HS-27A (cell line): ENCODE data around the gene ZNF443.
"Not testable (repeated sequence)": the region's sequence is repeated elsewhere in the genome, so short reads cannot be mapped to it uniquely, and the experiment has no call there.

Experiments used
- DNase-seq: peaks from one replicate; pipeline ENCODE4 v3.0.0-alpha.2; 2012; ENCODE audit warnings: low read depth, missing footprints

ZNF443 gene

GRCh38 chr19:12440541-12441316 is at the start of gene ZNF443:
TSS of gene ZNF443 (minus strand) at chr19:12441021. CDS start at chr19:12440914, 107 bp downstream.
- peak; percentile 94 for DNase-seq

- DNase-seq = not testable (repeated sequence)
Measured at GRCh38 chr19:12486265-12486783, 45.5 kb upstream of the ZNF443 start.

- DNase-seq = no peak
Measured at GRCh38 chr19:12485571-12485970, 44.8 kb upstream of the ZNF443 start.

GRCh38 chr19:12485052-12485416 is 44.2 kb upstream of the ZNF443 start:
- no peak for DNase-seq

GRCh38 chr19:12484371-12485051 is 43.7 kb upstream of the ZNF443 start, which contains the start of gene ZNF709:
TSS of gene ZNF709 (minus strand) at chr19:12484816. CDS start at chr19:12484657, 159 bp downstream.
- DNase-seq = peak; percentile 51

GRCh38 chr19:12484011-12484370 is 43.2 kb upstream of the ZNF443 start:
- DNase-seq = no peak

GRCh38 chr19:12482509-12482886 is 41.7 kb upstream of the ZNF443 start:
- no peak for DNase-seq

- DNase-seq = no peak
Measured at GRCh38 chr19:12481781-12482508, 41.1 kb upstream of the ZNF443 start.

GRCh38 chr19:12478234-12478941 is 37.6 kb upstream of the ZNF443 start:
- DNase-seq = no peak

GRCh38 chr19:12467651-12468050 is 26.8 kb upstream of the ZNF443 start:
- not testable (repeated sequence) for DNase-seq

- DNase-seq = no peak
Measured at GRCh38 chr19:12465211-12465610, 24.4 kb upstream of the ZNF443 start.

- DNase-seq = no peak
Measured at GRCh38 chr19:12464769-12465168, 23.9 kb upstream of the ZNF443 start.

GRCh38 chr19:12464139-12464538 is 23.3 kb upstream of the ZNF443 start:
- DNase-seq = not testable (repeated sequence)

GRCh38 chr19:12453495-12453894 is 12.7 kb upstream of the ZNF443 start:
- no peak for DNase-seq

- no peak for DNase-seq
Measured at GRCh38 chr19:12450844-12451243, 10.0 kb upstream of the ZNF443 start.

GRCh38 chr19:12448808-12449207 is 8.0 kb upstream of the ZNF443 start:
- DNase-seq = no peak

- not testable (repeated sequence) for DNase-seq
Measured at GRCh38 chr19:12439686-12440540, 908 bp downstream of the ZNF443 start.

GRCh38 chr19:12430726-12431299 is 10.0 kb downstream of the ZNF443 start:
- DNase-seq = not testable (repeated sequence)

GRCh38 chr19:12425888-12426274 is 14.9 kb downstream of the ZNF443 start:
- no peak for DNase-seq

GRCh38 chr19:12425236-12425887 is 15.5 kb downstream of the ZNF443 start:
- no peak for DNase-seq
